G401 (cell line): Measurements from ENCODE around the gene TRMT2A. TPM values are rescaled to one million over a fixed set of nuclear protein-coding genes. Genes with fewer than 3 reads are reported as not detected.

ENCODE experiments used
- DNase-seq: peaks from one replicate; pipeline ENCODE4 v3.0.0-alpha.2; 2015; ENCODE audit warnings: low spot score
- in situ Hi-C: cut with HindIII; loops from 2 replicates; pipeline ENCODE4 v1.10.0; 2016; ENCODE audit warnings: low sequenced_read_pairs, mixed read lengths
- total RNA-seq: library from RNA; depleted of rRNA; stranded (reverse); fragments of >200 nt; shearing (Covaris generic); gene quantifications from 2 replicates; pipeline ENCODE4 v1.2.3, GENCODE V29; 2014

TRMT2A gene
- total RNA-seq, 1 experiment from 2014 or later: 55.8 TPM

GRCh38 chr22:20137671-20138416, 20.8 kb upstream of the TRMT2A start:
- in situ Hi-C loops: no loop called here
- no peak for DNase-seq

GRCh38 chr22:20137113-20137512, 20.1 kb upstream of the TRMT2A start:
- in situ Hi-C loops: no loop called here
- DNase-seq: no peak

- DNase-seq: no peak
- in situ Hi-C loops: no loop called here
Measured at GRCh38 chr22:20136603-20136873, 19.5 kb upstream of the TRMT2A start.

GRCh38 chr22:20135806-20136602, 19.0 kb upstream of the TRMT2A start:
- DNase-seq: no peak
- in situ Hi-C loops: no loop called here

GRCh38 chr22:20135265-20135664, 18.2 kb upstream of the TRMT2A start:
- in situ Hi-C loops: no loop called here
- no peak for DNase-seq

GRCh38 chr22:20133930-20134549, 17.0 kb upstream of the TRMT2A start:
- DNase-seq: no peak
- in situ Hi-C loops: no loop called here

GRCh38 chr22:20132686-20133246, 15.7 kb upstream of the TRMT2A start:
- in situ Hi-C loops: no loop called here

GRCh38 chr22:20131859-20132685, 15.0 kb upstream of the TRMT2A start:
- no peak for DNase-seq
- in situ Hi-C loops: no loop called here

More at GRCh38 chr22:20132686-20133246, 15.7 kb upstream of the TRMT2A start:
- DNase-seq: no peak

- DNase-seq: peak; percentile 45
- in situ Hi-C loops: no loop called here
Measured at GRCh38 chr22:20131597-20131858, 14.5 kb upstream of the TRMT2A start, which contains the start of gene ZDHHC8. TSS of gene ZDHHC8 (plus strand) at chr22:20131804. CDS start at chr22:20131948, 144 bp downstream.

GRCh38 chr22:20130731-20131596, 13.9 kb upstream of the TRMT2A start:
- in situ Hi-C loops: no loop called here
- DNase-seq: peak; percentile 89

GRCh38 chr22:20130319-20130718, 13.3 kb upstream of the TRMT2A start:
- peak; percentile 53 for DNase-seq

GRCh38 chr22:20129747-20130014, 12.7 kb upstream of the TRMT2A start:
- no peak for DNase-seq
- in situ Hi-C loops: no loop called here

More at GRCh38 chr22:20130319-20130718, 13.3 kb upstream of the TRMT2A start:
- in situ Hi-C loops: no loop called here

GRCh38 chr22:20128902-20129746, 12.1 kb upstream of the TRMT2A start:
- in situ Hi-C loops: no loop called here
- peak; percentile 70 for DNase-seq

- no peak for DNase-seq
- in situ Hi-C loops: no loop called here
Measured at GRCh38 chr22:20128619-20128901, 11.5 kb upstream of the TRMT2A start.

- in situ Hi-C loops: no loop called here
- no peak for DNase-seq
Measured at GRCh38 chr22:20127869-20128618, 11.0 kb upstream of the TRMT2A start.

- in situ Hi-C loops: no loop called here
- DNase-seq: no peak
Measured at GRCh38 chr22:20127318-20127868, 10.4 kb upstream of the TRMT2A start.
